Measurements from ENCODE around the gene SLC66A2.

GRCh38 chr18:79914614-79915160 lies 36.8 kb downstream of the SLC66A2 start:
- TF ChIP-seq POLR2A (IDR thresholded peaks at IDR 0.05; ENCODE audit: low read depth, low read length) (no peak), NR2F1 (conservative IDR thresholded peaks at IDR 0.05) (no peak), GABPA (IDR thresholded peaks at IDR 0.05; ENCODE audit: low read depth) (no peak), SREBF1 (IDR thresholded peaks at IDR 0.05; ENCODE audit: low read length) (no peak), POLR2AphosphoS2 (IDR thresholded peaks at IDR 0.05; ENCODE audit: low read depth, low read length) (no peak), ZNF592 (IDR thresholded peaks at IDR 0.05) (no peak), HDGF (IDR thresholded peaks at IDR 0.05) (no peak), REST (IDR thresholded peaks at IDR 0.05; ENCODE audit: low read depth, low read length) (no peak), ZZZ3 (IDR thresholded peaks at IDR 0.05; ENCODE audit: control insufficient read depth, insufficient read length, low read depth) (no peak), MEF2A (IDR thresholded peaks at IDR 0.05; ENCODE audit: insufficient read depth, low read depth, low read length) (no peak), SMAD1 (IDR thresholded peaks at IDR 0.05; ENCODE audit: low read depth, partially characterized antibody) (no peak)
- TF ChIP-seq, protein P1, sequence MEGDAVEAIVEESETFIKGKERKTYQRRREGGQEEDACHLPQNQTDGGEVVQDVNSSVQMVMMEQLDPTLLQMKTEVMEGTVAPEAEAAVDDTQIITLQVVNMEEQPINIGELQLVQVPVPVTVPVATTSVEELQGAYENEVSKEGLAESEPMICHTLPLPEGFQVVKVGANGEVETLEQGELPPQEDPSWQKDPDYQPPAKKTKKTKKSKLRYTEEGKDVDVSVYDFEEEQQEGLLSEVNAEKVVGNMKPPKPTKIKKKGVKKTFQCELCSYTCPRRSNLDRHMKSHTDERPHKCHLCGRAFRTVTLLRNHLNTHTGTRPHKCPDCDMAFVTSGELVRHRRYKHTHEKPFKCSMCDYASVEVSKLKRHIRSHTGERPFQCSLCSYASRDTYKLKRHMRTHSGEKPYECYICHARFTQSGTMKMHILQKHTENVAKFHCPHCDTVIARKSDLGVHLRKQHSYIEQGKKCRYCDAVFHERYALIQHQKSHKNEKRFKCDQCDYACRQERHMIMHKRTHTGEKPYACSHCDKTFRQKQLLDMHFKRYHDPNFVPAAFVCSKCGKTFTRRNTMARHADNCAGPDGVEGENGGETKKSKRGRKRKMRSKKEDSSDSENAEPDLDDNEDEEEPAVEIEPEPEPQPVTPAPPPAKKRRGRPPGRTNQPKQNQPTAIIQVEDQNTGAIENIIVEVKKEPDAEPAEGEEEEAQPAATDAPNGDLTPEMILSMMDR (IDR thresholded peaks at IDR 0.05 in 2 of 3, conservative IDR thresholded peaks at IDR 0.05 in 1 of 3; ENCODE audit: control insufficient read depth in 2 of 3, extremely low read depth in 1 of 3, insufficient read depth in 1 of 3, low read depth in 3 of 3, low read length in 3 of 3): no peak

All from GM12878 (cell line).